BLaER1 treated with 17β-estradiol and CSF1 and Interleukin-3, amounts not matched to agents 10 nM and 100 nM (cell line): ENCODE measurements around the gene YBX3.

Experiments used
- H3K27ac ChIP-seq, 11 experiments: shearing (Covaris generic); formaldehyde crosslinking; 2 replicates each; pipeline ENCODE4 v1.8.1; 2022
- H3K27me3 ChIP-seq, 11 experiments: shearing (Covaris generic); formaldehyde crosslinking; 2 replicates each; pipeline ENCODE4 v1.8.1; 2022
- H3K36me3 ChIP-seq, 11 experiments: shearing (Covaris generic); formaldehyde crosslinking; 2 replicates each; pipeline ENCODE4 v1.8.1; 2022
- H3K4me1 ChIP-seq, 10 experiments: shearing (Covaris generic); formaldehyde crosslinking; 2 replicates each; pipeline ENCODE4 v1.8.1; 2022
- H3K4me2 ChIP-seq, 11 experiments: shearing (Covaris generic); formaldehyde crosslinking; 2 replicates each; pipeline ENCODE4 v1.8.1; 2022
- H3K4me3 ChIP-seq, 10 experiments: shearing (Covaris generic); formaldehyde crosslinking; 2 replicates each; pipeline ENCODE4 v1.8.1; 2022
- H3K9ac ChIP-seq, 11 experiments: shearing (Covaris generic); formaldehyde crosslinking; 2 replicates each; pipeline ENCODE4 v1.8.1; 2022
- H3K9me3 ChIP-seq, 11 experiments: shearing (Covaris generic); formaldehyde crosslinking; replicated peaks in 1 of 11; 2 replicates each; pipeline ENCODE4 v1.8.1; 2022
- H4K20me1 ChIP-seq, 11 experiments: shearing (Covaris generic); formaldehyde crosslinking; 2 replicates each; pipeline ENCODE4 v1.8.1; 2022
- Cebpa-rat ChIP-seq, 11 experiments: shearing (Covaris generic); IDR thresholded peaks; 2 replicates each; pipeline ENCODE4 v1.8.1; 2022

YBX3 gene

GRCh38 chr12:10667581-10667980, 55.5 kb downstream of the YBX3 start:
- H3K27me3 ChIP-seq, result peaks cover 0 to 6% (median 0%) of the 10 kb centered on the region in 11 experiments; a peak in 3 of 22 replicates
- H3K4me1 ChIP-seq, result peaks cover 0 to 4% (median 1%) of the 10 kb centered on the region in 10 experiments; a peak in 2 of 20 replicates
- H3K4me2 ChIP-seq, result no peak overlapping the region
- 0 out of 22 replicates have a peak, but pooled peaks cover 0 to 4% (median 0%) of the 10 kb centered on the region in 11 experiments for H3K9me3 ChIP-seq
- no peak for TF ChIP-seq Cebpa-rat (IDR thresholded peaks at IDR 0.05)
- H3K4me3 ChIP-seq, result no peak overlapping the region
- no peak overlapping the region for H3K9ac ChIP-seq
- H3K27ac ChIP-seq, result no peak overlapping the region
- H3K36me3 ChIP-seq, result no peaks in the 10 kb centered on the region
- H4K20me1 ChIP-seq, result no peaks in the 10 kb centered on the region

DNA sequence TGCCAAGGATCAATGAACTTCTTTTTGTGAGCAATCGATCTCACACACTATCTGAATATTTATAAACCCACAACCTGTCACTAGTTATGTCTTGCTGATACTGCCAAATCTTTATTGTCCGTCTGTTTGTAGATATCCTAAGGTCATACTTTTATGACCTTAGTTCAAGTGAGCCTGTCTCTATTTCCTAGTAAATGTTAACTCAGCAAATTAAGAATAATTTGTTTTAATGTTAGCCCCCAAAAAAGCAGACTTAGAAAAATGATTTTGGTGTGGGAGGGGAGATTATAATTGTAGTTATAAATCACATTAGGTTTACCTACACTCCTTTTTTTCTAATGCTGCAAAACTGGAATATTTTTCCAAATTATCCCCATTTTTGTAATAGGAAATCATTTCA, 58.6 kb downstream of the YBX3 start:
- H3K27me3 ChIP-seq, result no peaks in the 10 kb centered on the region
- H3K9me3 ChIP-seq, result no peaks in the 10 kb centered on the region
- no peak overlapping the region for H3K27ac ChIP-seq
- peaks cover 0 to 8% (median 0%) of the 10 kb centered on the region in 10 experiments; a peak in 3 of 20 replicates for H3K4me1 ChIP-seq
- no peaks in the 10 kb centered on the region for H3K36me3 ChIP-seq
- H3K4me3 ChIP-seq, result no peak overlapping the region
- no peak overlapping the region for H3K4me2 ChIP-seq
- H4K20me1 ChIP-seq, result no peaks in the 10 kb centered on the region
- H3K9ac ChIP-seq, result no peak overlapping the region
- no peak for TF ChIP-seq Cebpa-rat (IDR thresholded peaks at IDR 0.05)

GRCh38 chr12:10663869-10664268, 59.3 kb downstream of the YBX3 start:
- H3K27me3 ChIP-seq, result no peaks in the 10 kb centered on the region
- H4K20me1 ChIP-seq, result no peaks in the 10 kb centered on the region
- no peaks in the 10 kb centered on the region for H3K9me3 ChIP-seq
- TF ChIP-seq Cebpa-rat (IDR thresholded peaks at IDR 0.05), result no peak
- peaks cover 0 to 8% (median 0%) of the 10 kb centered on the region in 10 experiments; a peak in 3 of 20 replicates for H3K4me1 ChIP-seq
- no peak overlapping the region for H3K9ac ChIP-seq
- H3K27ac ChIP-seq, result no peak overlapping the region
- no peak overlapping the region for H3K4me3 ChIP-seq
- H3K4me2 ChIP-seq, result no peak overlapping the region
- H3K36me3 ChIP-seq, result no peaks in the 10 kb centered on the region

DNA sequence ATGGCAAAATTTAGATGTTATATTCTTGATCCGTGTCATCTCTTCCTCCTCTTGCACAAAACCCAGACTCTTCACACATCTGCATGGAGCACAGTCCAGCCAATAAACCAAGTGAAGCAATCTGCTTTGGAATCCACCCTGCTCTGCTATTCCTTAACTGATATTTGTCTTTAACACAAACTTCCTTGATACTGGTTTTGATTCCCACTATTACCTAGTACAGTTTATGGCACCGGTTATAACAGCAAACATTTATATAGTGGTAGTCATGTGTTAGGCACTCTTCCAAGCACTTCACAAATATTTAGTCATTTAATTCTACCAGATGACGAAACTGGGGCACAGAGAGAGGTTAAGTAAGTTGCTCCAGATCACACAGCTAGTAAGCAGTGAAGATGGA, 61.8 kb downstream of the YBX3 start:
- TF ChIP-seq Cebpa-rat (IDR thresholded peaks at IDR 0.05), result no peak
- no peaks in the 10 kb centered on the region for H3K27me3 ChIP-seq
- no peaks in the 10 kb centered on the region for H4K20me1 ChIP-seq
- H3K9ac ChIP-seq, result no peak overlapping the region
- H3K4me3 ChIP-seq, result no peak overlapping the region
- no peak overlapping the region for H3K4me2 ChIP-seq
- no peaks in the 10 kb centered on the region for H3K36me3 ChIP-seq
- peaks cover 0 to 8% (median 0%) of the 10 kb centered on the region in 10 experiments; a peak in 2 of 20 replicates for H3K4me1 ChIP-seq
- no peak overlapping the region for H3K27ac ChIP-seq
- H3K9me3 ChIP-seq, result peaks cover 12 to 16% (median 15%) of the 10 kb centered on the region in 11 experiments

GRCh38 chr12:10654003-10654402, 69.1 kb downstream of the YBX3 start:
- Histone ChIP-seq H3K9ac (no peak overlapping the region), H3K4me3 (no peak overlapping the region), H3K36me3 (no peaks in the 10 kb centered on the region), H4K20me1 (no peaks in the 10 kb centered on the region), H3K4me1 (no peaks in the 10 kb centered on the region), H3K27me3 (no peaks in the 10 kb centered on the region), H3K9me3 (peaks cover 20 to 33% (median 28%) of the 10 kb centered on the region in 11 experiments), H3K27ac (no peak overlapping the region), H3K4me2 (no peak overlapping the region)
- no peak for TF ChIP-seq Cebpa-rat (IDR thresholded peaks at IDR 0.05)

DNA sequence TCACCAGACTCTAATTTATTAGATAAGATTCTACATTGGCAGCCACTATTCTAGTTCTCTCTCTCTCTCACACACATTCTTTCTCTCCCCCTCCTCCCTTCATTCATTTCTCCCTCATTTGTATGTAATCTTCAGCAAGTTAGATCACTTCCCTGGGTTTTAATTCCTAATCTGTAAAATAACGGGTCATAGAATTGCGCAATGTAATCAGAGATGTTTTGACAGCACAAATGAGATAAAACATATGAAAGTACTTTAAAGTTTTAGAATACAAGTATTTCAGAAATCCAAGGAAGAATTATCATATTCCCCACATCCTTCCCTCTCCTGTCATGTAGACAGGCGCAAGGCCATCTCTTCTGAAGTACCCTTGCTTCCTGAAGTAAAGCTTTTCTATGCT, 70.9 kb downstream of the YBX3 start:
- no peak overlapping the region for H3K27ac ChIP-seq
- TF ChIP-seq Cebpa-rat (IDR thresholded peaks at IDR 0.05), result peak in 5 of 11 experiments; percentile 20 to 80 (median 54); a peak in 7 of 22 replicates
- no peaks in the 10 kb centered on the region for H4K20me1 ChIP-seq
- no peaks in the 10 kb centered on the region for H3K36me3 ChIP-seq
- H3K4me3 ChIP-seq, result no peak overlapping the region
- no peaks in the 10 kb centered on the region for H3K27me3 ChIP-seq
- H3K4me1 ChIP-seq, result no peaks in the 10 kb centered on the region
- no peak overlapping the region for H3K9ac ChIP-seq
- peaks cover 22 to 37% (median 31%) of the 10 kb centered on the region in 11 experiments for H3K9me3 ChIP-seq
- H3K4me2 ChIP-seq, result no peak overlapping the region
